ENCODE data around the gene KLHL14.
"Not testable (repeated sequence)": the region's sequence is repeated elsewhere in the genome, so short reads cannot be mapped to it uniquely, and the experiment has no call there.

KLHL14 gene

DNA sequence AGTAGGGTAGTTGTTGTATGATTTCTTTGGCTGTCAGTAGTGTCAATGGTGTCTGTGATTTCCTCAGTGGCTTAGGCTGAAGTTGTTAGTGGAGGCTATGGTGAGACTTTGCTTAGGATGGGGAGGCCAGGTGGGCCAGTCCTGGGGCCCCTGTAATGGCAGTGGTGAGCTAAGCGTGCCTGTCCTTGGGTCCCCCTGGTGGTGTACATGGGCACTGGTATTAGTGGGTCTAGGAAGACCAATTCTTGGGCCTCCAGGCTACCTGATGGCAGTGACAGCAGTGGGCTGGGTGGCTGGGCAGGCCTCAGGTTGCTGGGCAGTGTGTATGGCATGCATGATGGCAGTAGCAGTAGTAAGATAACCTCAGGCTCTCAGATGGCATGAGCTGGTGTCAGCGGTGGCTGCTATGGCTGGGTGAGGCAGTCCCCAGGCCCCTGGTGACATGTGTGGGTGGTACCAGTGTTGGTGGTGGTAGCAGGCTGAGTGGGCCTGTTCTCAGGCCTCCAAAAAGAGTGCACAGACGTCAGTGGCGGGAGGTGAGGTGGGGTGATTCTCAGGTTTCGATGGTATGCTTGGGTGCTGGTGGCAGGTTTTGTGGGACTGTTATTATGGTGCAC, 103.2 kb downstream of the KLHL14 start:
- TF ChIP-seq GABPA (IDR thresholded peaks at IDR 0.05; ENCODE audit: low read depth): no peak
- TF ChIP-seq POLR2AphosphoS5 (IDR thresholded peaks at IDR 0.05; ENCODE audit: low read depth): no peak
- TF ChIP-seq, protein P1, sequence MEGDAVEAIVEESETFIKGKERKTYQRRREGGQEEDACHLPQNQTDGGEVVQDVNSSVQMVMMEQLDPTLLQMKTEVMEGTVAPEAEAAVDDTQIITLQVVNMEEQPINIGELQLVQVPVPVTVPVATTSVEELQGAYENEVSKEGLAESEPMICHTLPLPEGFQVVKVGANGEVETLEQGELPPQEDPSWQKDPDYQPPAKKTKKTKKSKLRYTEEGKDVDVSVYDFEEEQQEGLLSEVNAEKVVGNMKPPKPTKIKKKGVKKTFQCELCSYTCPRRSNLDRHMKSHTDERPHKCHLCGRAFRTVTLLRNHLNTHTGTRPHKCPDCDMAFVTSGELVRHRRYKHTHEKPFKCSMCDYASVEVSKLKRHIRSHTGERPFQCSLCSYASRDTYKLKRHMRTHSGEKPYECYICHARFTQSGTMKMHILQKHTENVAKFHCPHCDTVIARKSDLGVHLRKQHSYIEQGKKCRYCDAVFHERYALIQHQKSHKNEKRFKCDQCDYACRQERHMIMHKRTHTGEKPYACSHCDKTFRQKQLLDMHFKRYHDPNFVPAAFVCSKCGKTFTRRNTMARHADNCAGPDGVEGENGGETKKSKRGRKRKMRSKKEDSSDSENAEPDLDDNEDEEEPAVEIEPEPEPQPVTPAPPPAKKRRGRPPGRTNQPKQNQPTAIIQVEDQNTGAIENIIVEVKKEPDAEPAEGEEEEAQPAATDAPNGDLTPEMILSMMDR (IDR thresholded peaks at IDR 0.05; ENCODE audit: insufficient read depth, low read length): no peak
- TF ChIP-seq, protein P2, sequence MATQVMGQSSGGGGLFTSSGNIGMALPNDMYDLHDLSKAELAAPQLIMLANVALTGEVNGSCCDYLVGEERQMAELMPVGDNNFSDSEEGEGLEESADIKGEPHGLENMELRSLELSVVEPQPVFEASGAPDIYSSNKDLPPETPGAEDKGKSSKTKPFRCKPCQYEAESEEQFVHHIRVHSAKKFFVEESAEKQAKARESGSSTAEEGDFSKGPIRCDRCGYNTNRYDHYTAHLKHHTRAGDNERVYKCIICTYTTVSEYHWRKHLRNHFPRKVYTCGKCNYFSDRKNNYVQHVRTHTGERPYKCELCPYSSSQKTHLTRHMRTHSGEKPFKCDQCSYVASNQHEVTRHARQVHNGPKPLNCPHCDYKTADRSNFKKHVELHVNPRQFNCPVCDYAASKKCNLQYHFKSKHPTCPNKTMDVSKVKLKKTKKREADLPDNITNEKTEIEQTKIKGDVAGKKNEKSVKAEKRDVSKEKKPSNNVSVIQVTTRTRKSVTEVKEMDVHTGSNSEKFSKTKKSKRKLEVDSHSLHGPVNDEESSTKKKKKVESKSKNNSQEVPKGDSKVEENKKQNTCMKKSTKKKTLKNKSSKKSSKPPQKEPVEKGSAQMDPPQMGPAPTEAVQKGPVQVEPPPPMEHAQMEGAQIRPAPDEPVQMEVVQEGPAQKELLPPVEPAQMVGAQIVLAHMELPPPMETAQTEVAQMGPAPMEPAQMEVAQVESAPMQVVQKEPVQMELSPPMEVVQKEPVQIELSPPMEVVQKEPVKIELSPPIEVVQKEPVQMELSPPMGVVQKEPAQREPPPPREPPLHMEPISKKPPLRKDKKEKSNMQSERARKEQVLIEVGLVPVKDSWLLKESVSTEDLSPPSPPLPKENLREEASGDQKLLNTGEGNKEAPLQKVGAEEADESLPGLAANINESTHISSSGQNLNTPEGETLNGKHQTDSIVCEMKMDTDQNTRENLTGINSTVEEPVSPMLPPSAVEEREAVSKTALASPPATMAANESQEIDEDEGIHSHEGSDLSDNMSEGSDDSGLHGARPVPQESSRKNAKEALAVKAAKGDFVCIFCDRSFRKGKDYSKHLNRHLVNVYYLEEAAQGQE (IDR thresholded peaks at IDR 0.05; ENCODE audit: insufficient replicate concordance, low read depth): no peak
- no peak for TF ChIP-seq SPI1 (IDR thresholded peaks at IDR 0.05; ENCODE audit: borderline replicate concordance, low read depth)
- no peak overlapping the region for H3K4me3 ChIP-seq (replicated peaks; ENCODE audit: insufficient read depth, low read length)
- no peak for DNase-seq (ENCODE audit: low read depth in 1 of 2, low spot score in 1 of 2)
- H3K27me3 ChIP-seq (ENCODE audit: insufficient read depth, poor library complexity, severe bottlenecking): peaks cover 2% of the 10 kb centered on the region
- H3K27ac ChIP-seq (replicated peaks): no peak overlapping the region

DNA sequence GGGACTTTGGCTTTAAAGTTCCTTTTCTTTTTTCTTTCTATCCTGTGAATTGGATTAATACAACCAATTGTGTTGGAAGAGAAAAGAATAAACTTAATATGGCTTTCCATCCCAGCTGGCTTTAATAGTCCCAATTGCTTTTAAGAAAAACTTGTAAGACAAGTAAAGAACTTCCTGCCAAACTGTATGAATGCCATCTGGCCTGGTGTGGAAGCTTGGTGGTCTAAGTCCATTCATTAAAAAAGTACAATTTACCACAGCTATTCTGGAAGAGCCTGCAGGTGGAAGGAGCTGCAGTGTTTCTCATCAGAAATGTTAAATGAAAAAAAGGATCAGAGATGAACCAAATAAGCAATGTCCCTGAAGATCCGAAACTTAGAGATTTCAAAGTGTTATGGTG, 103.9 kb downstream of the KLHL14 start:
- Histone ChIP-seq H3K27ac (replicated peaks) (no peak overlapping the region), H3K27me3 (ENCODE audit: insufficient read depth, poor library complexity, severe bottlenecking) (peaks cover 2% of the 10 kb centered on the region), H3K4me3 (replicated peaks; ENCODE audit: insufficient read depth, low read length) (no peak overlapping the region)
- TF ChIP-seq POLR2AphosphoS5 (IDR thresholded peaks at IDR 0.05; ENCODE audit: low read depth) (no peak), GABPA (IDR thresholded peaks at IDR 0.05; ENCODE audit: low read depth) (no peak), SPI1 (IDR thresholded peaks at IDR 0.05; ENCODE audit: borderline replicate concordance, low read depth) (no peak)
- TF ChIP-seq, protein P1 (IDR thresholded peaks at IDR 0.05; ENCODE audit: insufficient read depth, low read length): no peak
- TF ChIP-seq, protein P2 (IDR thresholded peaks at IDR 0.05; ENCODE audit: insufficient replicate concordance, low read depth): no peak
- DNase-seq (ENCODE audit: low read depth in 1 of 2, low spot score in 1 of 2): no peak

DNA sequence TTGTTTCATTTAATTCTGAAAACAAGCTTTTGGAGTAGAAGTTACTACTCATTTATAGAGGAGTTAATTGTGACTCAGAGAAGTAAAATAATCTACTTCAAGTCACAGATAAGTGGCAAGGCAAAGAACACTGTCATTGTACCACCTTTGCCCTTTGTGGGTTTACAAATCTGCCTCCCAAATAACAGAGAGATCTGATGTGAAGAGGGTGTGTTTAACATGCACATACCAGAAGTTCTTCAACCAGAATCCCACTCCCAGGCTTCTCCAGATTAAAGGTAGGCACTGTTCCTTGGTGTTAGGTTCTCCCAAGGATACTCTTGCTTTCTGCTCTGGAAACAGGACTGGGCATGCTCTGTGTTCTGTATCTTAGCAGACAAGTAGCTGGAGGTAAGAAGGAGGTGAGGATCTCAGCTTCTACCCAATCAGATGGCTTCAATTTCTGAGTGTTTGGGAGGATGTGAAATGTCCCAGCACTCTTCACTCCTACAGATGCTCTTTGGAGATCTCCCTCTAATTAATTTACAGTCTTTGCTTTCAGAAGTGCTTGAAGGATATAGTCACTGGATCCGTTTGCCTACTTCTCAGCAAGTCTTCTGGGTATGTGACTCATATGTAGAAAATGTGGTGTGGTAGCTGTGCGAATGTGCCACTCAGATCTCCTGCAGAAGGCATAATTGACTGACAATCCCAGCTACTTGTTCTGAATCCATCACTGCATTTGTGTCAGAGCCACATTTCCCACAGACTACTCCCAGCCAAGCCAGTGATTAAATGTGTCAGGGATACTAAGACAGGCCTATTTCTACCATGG, 111.1 kb downstream of the KLHL14 start:
- no peak for DNase-seq (ENCODE audit: low read depth in 1 of 2, low spot score in 1 of 2)
- H3K27ac ChIP-seq (replicated peaks): no peak overlapping the region
- no peaks in the 10 kb centered on the region for H3K27me3 ChIP-seq (ENCODE audit: insufficient read depth, poor library complexity, severe bottlenecking)
- TF ChIP-seq, protein P2 (IDR thresholded peaks at IDR 0.05; ENCODE audit: insufficient replicate concordance, low read depth): no peak
- TF ChIP-seq SPI1 (IDR thresholded peaks at IDR 0.05; ENCODE audit: borderline replicate concordance, low read depth) (no peak), POLR2AphosphoS5 (IDR thresholded peaks at IDR 0.05; ENCODE audit: low read depth) (no peak), GABPA (IDR thresholded peaks at IDR 0.05; ENCODE audit: low read depth) (no peak)
- TF ChIP-seq, protein P1 (IDR thresholded peaks at IDR 0.05; ENCODE audit: insufficient read depth, low read length): no peak
- no peak overlapping the region for H3K4me3 ChIP-seq (replicated peaks; ENCODE audit: insufficient read depth, low read length)

DNA sequence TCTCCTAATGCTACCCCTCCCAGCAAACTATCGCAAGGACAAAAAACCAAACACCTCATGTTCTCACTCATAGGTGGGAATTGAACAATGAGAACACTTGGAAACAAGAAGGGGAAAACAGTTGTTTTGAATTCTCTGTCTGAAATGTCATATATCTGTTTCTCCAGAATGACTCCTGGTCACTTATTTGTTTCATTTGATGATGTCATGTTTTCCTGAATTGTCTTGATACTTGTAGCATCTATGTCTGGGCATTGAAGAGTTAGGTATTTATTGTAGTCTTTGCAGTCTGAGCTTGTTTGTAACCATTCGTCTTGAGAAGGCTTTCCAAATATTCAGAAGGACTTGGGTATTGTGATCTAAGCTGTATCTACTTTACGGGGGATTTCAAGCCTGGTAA, 118.3 kb downstream of the KLHL14 start:
- not testable (repeated sequence) for H3K27ac ChIP-seq (replicated peaks); H3K4me3 ChIP-seq (replicated peaks; ENCODE audit: insufficient read depth, low read length); DNase-seq (ENCODE audit: low read depth in 1 of 2, low spot score in 1 of 2); H3K27me3 ChIP-seq (ENCODE audit: insufficient read depth, poor library complexity, severe bottlenecking)

DNA sequence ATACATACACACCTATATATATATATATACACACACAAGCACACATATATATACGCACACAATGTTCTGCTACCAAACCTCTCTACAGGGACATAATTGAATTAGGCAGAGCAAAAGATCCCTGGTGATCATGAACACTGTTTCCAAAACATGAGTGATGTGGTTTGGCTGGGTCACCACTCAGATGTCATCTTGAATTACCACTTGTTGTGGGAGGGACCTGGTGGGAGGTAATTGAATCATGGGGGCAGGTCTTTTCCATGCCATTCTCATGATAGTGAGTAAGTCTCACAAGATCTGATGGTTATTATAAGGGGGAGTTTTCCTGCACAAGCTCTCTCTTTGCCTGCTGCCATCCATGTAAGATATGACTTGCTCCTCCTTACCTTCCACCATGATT, 135.2 kb downstream of the KLHL14 start:
- not testable (repeated sequence) for H3K27me3 ChIP-seq (ENCODE audit: insufficient read depth, poor library complexity, severe bottlenecking); H3K27ac ChIP-seq (replicated peaks); DNase-seq (ENCODE audit: low read depth in 1 of 2, low spot score in 1 of 2); H3K4me3 ChIP-seq (replicated peaks; ENCODE audit: insufficient read depth, low read length)
